GM23248 (cell line): ENCODE results near the gene LRRC31.

ENCODE experiments used
- EZH2 ChIP-seq: fragments of 200-600 bp; sonication (generic); IDR thresholded peaks from 2 replicates; pipeline ENCODE4 v1.6.1; 2018; ENCODE audit warnings: antibody characterized with exemption, mild to moderate bottlenecking; ENCODE audit not compliant: insufficient read depth, poor library complexity, severe bottlenecking
- EZH2phosphoT487 ChIP-seq: fragments of 200-600 bp; sonication (generic); IDR thresholded peaks from 2 replicates; pipeline ENCODE4 v1.6.1; 2018; ENCODE audit warnings: antibody characterized with exemption, moderate library complexity, mild to moderate bottlenecking, low read depth; ENCODE audit not compliant: insufficient read depth

GRCh38 chr3:169867584-169868210 lies 2.0 kb downstream of the LRRC31 start:
- TF ChIP-seq EZH2phosphoT487 (no peak), EZH2 (no peak)
